K562 (cell line): ENCODE measurements around the gene S100A4. TPM values are rescaled to one million over a fixed set of nuclear protein-coding genes. Genes with fewer than 3 reads are reported as not detected.

Experiments
- ARID1B ChIP-seq: fragments of 450-650 bp; IDR thresholded peaks from 2 replicates; pipeline ENCODE4 v1.6.1; 2016; ENCODE audit warnings: antibody characterized with exemption, mild to moderate bottlenecking, inconsistent platforms
- CBX8 ChIP-seq: fragments of 200-600 bp; sonication (generic); IDR thresholded peaks from 2 replicates; pipeline ENCODE4 v1.6.1; 2012; ENCODE audit warnings: borderline replicate concordance, mixed run types, low read depth, mild to moderate bottlenecking, moderate library complexity, mixed read lengths, low read length, control low read depth, inconsistent platforms; ENCODE audit not compliant: poor library complexity, severe bottlenecking; ENCODE audit errors: extremely low read depth
- ELK3 ChIP-seq: fragments of 450-650 bp; formaldehyde crosslinking; IDR thresholded peaks from 2 replicates; pipeline ENCODE4 v1.4.0; 2020; ENCODE audit warnings: mild to moderate bottlenecking
- ETS1 ChIP-seq: conservative IDR thresholded peaks from 2 replicates; pipeline ENCODE4 v1.6.1; 2011; ENCODE audit warnings: low read depth, mild to moderate bottlenecking, low read length; ENCODE audit not compliant: control insufficient read depth
- FOXJ3 ChIP-seq: sonication (generic); formaldehyde crosslinking; IDR thresholded peaks from 2 replicates; pipeline ENCODE4 v1.4.0; 2020; ENCODE audit warnings: mild to moderate bottlenecking, missing genetic modification reagents
- KDM2B ChIP-seq: fragments of 250-450 bp; sonication (Bioruptor Pico); IDR thresholded peaks from 2 replicates; pipeline ENCODE4 v1.8.0; 2021; ENCODE audit warnings: mild to moderate bottlenecking, moderate library complexity
- LCOR ChIP-seq: sonication (generic); formaldehyde crosslinking; IDR thresholded peaks from 2 replicates; pipeline ENCODE4 v1.8.0; 2022; ENCODE audit warnings: mild to moderate bottlenecking, missing genetic modification reagents
- MTF1 ChIP-seq: fragments of 250-450 bp; sonication (Bioruptor Pico); IDR thresholded peaks from 2 replicates; pipeline ENCODE4 v1.9.0; 2021; ENCODE audit warnings: moderate library complexity, mild to moderate bottlenecking, inconsistent platforms, borderline replicate concordance
- NKRF ChIP-seq: fragments of 450-650 bp; IDR thresholded peaks from 2 replicates; pipeline ENCODE4 v1.6.1; 2016; ENCODE audit warnings: borderline replicate concordance
- SP2 ChIP-seq: IDR thresholded peaks from 2 replicates; pipeline ENCODE4 v1.6.1; 2011; ENCODE audit warnings: mild to moderate bottlenecking, low read depth, low read length, moderate library complexity; ENCODE audit not compliant: poor library complexity, severe bottlenecking; ENCODE audit errors: extremely low read depth
- ZFPM2 ChIP-seq: fragments of 250-450 bp; sonication (Bioruptor Pico); IDR thresholded peaks from 2 replicates; pipeline ENCODE4 v1.5.1; 2022; ENCODE audit warnings: mild to moderate bottlenecking
- ZNF592 ChIP-seq: fragments of 450-650 bp; IDR thresholded peaks from 2 replicates; pipeline ENCODE4 v1.6.1; 2017; ENCODE audit warnings: antibody characterized with exemption, mild to moderate bottlenecking
- ZNF707 ChIP-seq: fragments of 250-450 bp; sonication (Bioruptor Pico); conservative IDR thresholded peaks from 2 replicates; pipeline ENCODE4 v1.8.0; 2022; ENCODE audit warnings: inconsistent platforms, mild to moderate bottlenecking, moderate library complexity
- polyA plus RNA-seq, 8 experiments: library from polyadenylated mRNA; depleted of rRNA in 4 of 8; stranded (reverse) in 5 of 8; unstranded in 3 of 8; fragments of >200 nt; fragmentation: Nextera tagmentation in 2 of 8; fragmentation: Illumina TruSeq in 1 of 8; extraction: Ambion mirVana in 2 of 8; extraction: Trizol in 1 of 8; gene quantifications; 2 replicates each; pipeline versions ENCODE4 v1.2.1 to v1.2.3, GENCODE V29; 2011 to 2014; ENCODE audit warnings: inconsistent platforms in 1 of 8, missing spikeins in 1 of 8
- total RNA-seq, 7 experiments: library from RNA; depleted of rRNA in 6 of 7; stranded (reverse); fragments of >200 nt in 6 of 7; fragmentation: Illumina TruSeq in 2 of 7; extraction: Trizol in 2 of 7; gene quantifications; 2 replicates each; pipeline versions ENCODE4 v1.2.1 to v1.2.3, GENCODE V29; 2011 to 2021; ENCODE audit warnings: low replicate concordance in 1 of 7

Gene S100A4
- total and polyA plus RNA-seq, 9 of the 15 experiments (the other 6 are each of a cell fraction or from before 2014, with no cell fraction given): 3.7 to 20.1 (median 11.2) TPM

GRCh38 chr1:153568367-153569099 lies 22.9 kb upstream of the S100A4 start (continued):
- TF ChIP-seq ETS1 (no peak), MTF1 (no peak), CBX8 (no peak), ZNF592 (peak; percentile 76), NKRF (no peak), KDM2B (no peak), ZNF707 (CRISPR knock-in tag) (no peak), LCOR (CRISPR knock-in tag) (peak; percentile 67; the same call in 1 of the 2 replicates), ARID1B (no peak), FOXJ3 (CRISPR knock-in tag) (no peak), ZFPM2 (CRISPR knock-in tag) (no peak), ELK3 (CRISPR knock-in tag) (no peak), SP2 (no peak)
